ENCODE data around the gene L1TD1. TPM values are rescaled to one million over a fixed set of nuclear protein-coding genes. Genes with fewer than 3 reads are reported as not detected.

L1TD1 gene
- total and polyA plus RNA-seq, 2 donors (not counting 3 experiments of a cell fraction or from before 2014, with no cell fraction given), result 0.01 TPM; not detected in 1

GRCh38 chr1:62224182-62224581 is 29.5 kb downstream of the L1TD1 start:
- POLR2A ChIA-PET, result no interaction called here
- H3K27me3 ChIP-seq (ENCODE audit: control insufficient read depth in 2 of 2, insufficient read depth in 2 of 2, low read length in 2 of 2), result no peaks in the 10 kb centered on the region
- CTCF ChIA-PET, result no interaction called here
- no peaks in the 10 kb centered on the region for H3K9me3 ChIP-seq (replicated peaks; ENCODE audit: control insufficient read depth, insufficient read depth, low read length)
- H4K20me1 ChIP-seq (replicated peaks; ENCODE audit: control insufficient read depth, extremely low read depth, insufficient read depth, low read length), result no peaks in the 10 kb centered on the region
- no peak overlapping the region for H3K27ac ChIP-seq (ENCODE audit: insufficient read depth, low read depth, low read length)
- H3K9me1 ChIP-seq (replicated peaks; ENCODE audit: control insufficient read depth, extremely low read depth, insufficient read depth, low read length), result no peaks in the 10 kb centered on the region
- no peaks in the 10 kb centered on the region for H3K79me2 ChIP-seq (ENCODE audit: control insufficient read depth, insufficient read depth, low read length)
- BruUV-seq (replicated peaks), result no TSS peak
- no peak for DNase-seq (ENCODE audit: low read depth, low spot score)
- H3K36me3 ChIP-seq (ENCODE audit: control insufficient read depth in 2 of 2, extremely low read depth in 1 of 2, insufficient read depth in 2 of 2, low read length in 2 of 2), result no peaks in the 10 kb centered on the region
- H3K4me2 ChIP-seq (ENCODE audit: insufficient read depth, low read length), result no peak overlapping the region
- FAIRE-seq, result no peak
- no peak overlapping the region for H3K4me3 ChIP-seq (replicated peaks in 1 of 3; ENCODE audit: insufficient read depth in 1 of 3, low read depth in 1 of 3, low read length in 3 of 3)
- no peak overlapping the region for H2AFZ ChIP-seq (ENCODE audit: low read depth, low read length)
- dilution Hi-C loops (cut with MboI; ENCODE audit: extremely low pct_ligation_motif_present, low sequenced_read_pairs) (no loop called here), intact Hi-C loops (cut with micrococcal nuclease) (no loop called here)
- H3K4me1 ChIP-seq (ENCODE audit: control insufficient read depth, extremely low read depth, insufficient read depth, low read length), result no peaks in the 10 kb centered on the region
- no peak for TF ChIP-seq FOS (IDR thresholded peaks at IDR 0.05; ENCODE audit: borderline replicate concordance, insufficient read depth, low read length)
- no peak for TF ChIP-seq GATA2 (IDR thresholded peaks at IDR 0.05; ENCODE audit: insufficient read depth, insufficient read length, low read depth, low read length)
- no peak for TF ChIP-seq EZH2 (IDR thresholded peaks at IDR 0.05; ENCODE audit: borderline replicate concordance, low read depth, low read length, severe bottlenecking)
- no peak for TF ChIP-seq JUN (IDR thresholded peaks at IDR 0.05; ENCODE audit: borderline replicate concordance, insufficient read depth, insufficient read length, low read depth)
- TF ChIP-seq POLR2A (IDR thresholded peaks at IDR 0.05; ENCODE audit: low read depth, low read length), result no peak
- H3K9ac ChIP-seq (replicated peaks; ENCODE audit: extremely low read depth, insufficient read depth, low read length), result no peak overlapping the region

- POLR2A ChIA-PET, result no interaction called here
- BruUV-seq (replicated peaks), result no TSS peak
- H3K27me3 ChIP-seq (ENCODE audit: control insufficient read depth in 2 of 2, insufficient read depth in 2 of 2, low read length in 2 of 2), result no peaks in the 10 kb centered on the region
Observed at GRCh38 chr1:62227496-62227895, 32.8 kb downstream of the L1TD1 start.

More at GRCh38 chr1:62227496-62227895, 32.8 kb downstream of the L1TD1 start:
- intact Hi-C loops (cut with micrococcal nuclease) (no loop called here), dilution Hi-C loops (cut with MboI; ENCODE audit: extremely low pct_ligation_motif_present, low sequenced_read_pairs) (no loop called here)
- H3K27ac ChIP-seq (ENCODE audit: insufficient read depth, low read depth, low read length), result no peak overlapping the region
- no peak overlapping the region for H2AFZ ChIP-seq (ENCODE audit: low read depth, low read length)
- no peaks in the 10 kb centered on the region for H4K20me1 ChIP-seq (replicated peaks; ENCODE audit: control insufficient read depth, extremely low read depth, insufficient read depth, low read length)
- no peaks in the 10 kb centered on the region for H3K9me1 ChIP-seq (replicated peaks; ENCODE audit: control insufficient read depth, extremely low read depth, insufficient read depth, low read length)
- H3K79me2 ChIP-seq (ENCODE audit: control insufficient read depth, insufficient read depth, low read length), result no peaks in the 10 kb centered on the region
- CTCF ChIA-PET, result no interaction called here
- no peak for DNase-seq (ENCODE audit: low read depth, low spot score)
- FAIRE-seq, result no peak
- H3K9ac ChIP-seq (replicated peaks; ENCODE audit: extremely low read depth, insufficient read depth, low read length), result no peak overlapping the region
- no peak overlapping the region for H3K4me2 ChIP-seq (ENCODE audit: insufficient read depth, low read length)
- no peak for TF ChIP-seq EZH2 (IDR thresholded peaks at IDR 0.05; ENCODE audit: borderline replicate concordance, low read depth, low read length, severe bottlenecking)
- no peak for TF ChIP-seq GATA2 (IDR thresholded peaks at IDR 0.05; ENCODE audit: insufficient read depth, insufficient read length, low read depth, low read length)
- TF ChIP-seq JUN (IDR thresholded peaks at IDR 0.05; ENCODE audit: borderline replicate concordance, insufficient read depth, insufficient read length, low read depth), result no peak
- TF ChIP-seq MAX (IDR thresholded peaks at IDR 0.05; ENCODE audit: insufficient read depth, insufficient read length), result no peak
- TF ChIP-seq FOS (IDR thresholded peaks at IDR 0.05; ENCODE audit: borderline replicate concordance, insufficient read depth, low read length), result no peak
- no peak for TF ChIP-seq POLR2AphosphoS5 (IDR thresholded peaks at IDR 0.05; ENCODE audit: insufficient read depth, low read depth, low read length)
- no peak for TF ChIP-seq CTCF (IDR thresholded peaks at IDR 0.05; ENCODE audit: extremely low read depth in 1 of 2, insufficient read depth in 1 of 2, low read depth in 1 of 2, low read length in 2 of 2)
- TF ChIP-seq MYC (IDR thresholded peaks at IDR 0.05; ENCODE audit: low read depth, low read length), result no peak
- TF ChIP-seq POLR2A (IDR thresholded peaks at IDR 0.05; ENCODE audit: low read depth, low read length), result no peak
- no peak overlapping the region for H3K4me3 ChIP-seq (replicated peaks in 1 of 3; ENCODE audit: insufficient read depth in 1 of 3, low read depth in 1 of 3, low read length in 3 of 3)
- H3K9me3 ChIP-seq (replicated peaks; ENCODE audit: control insufficient read depth, insufficient read depth, low read length), result no peaks in the 10 kb centered on the region
- H3K4me1 ChIP-seq (ENCODE audit: control insufficient read depth, extremely low read depth, insufficient read depth, low read length), result no peaks in the 10 kb centered on the region
- no peaks in the 10 kb centered on the region for H3K36me3 ChIP-seq (ENCODE audit: control insufficient read depth in 2 of 2, extremely low read depth in 1 of 2, insufficient read depth in 2 of 2, low read length in 2 of 2)
